ENCODE data around the gene EDN1. TPM values are rescaled to one million over a fixed set of nuclear protein-coding genes. Genes with fewer than 3 reads are reported as not detected.

The EDN1 gene
- total and polyA plus RNA-seq, 2 of the 13 experiments (the other 11 are each of a cell fraction or from before 2014, with no cell fraction given), result 0.15 to 1.2 TPM

DNA sequence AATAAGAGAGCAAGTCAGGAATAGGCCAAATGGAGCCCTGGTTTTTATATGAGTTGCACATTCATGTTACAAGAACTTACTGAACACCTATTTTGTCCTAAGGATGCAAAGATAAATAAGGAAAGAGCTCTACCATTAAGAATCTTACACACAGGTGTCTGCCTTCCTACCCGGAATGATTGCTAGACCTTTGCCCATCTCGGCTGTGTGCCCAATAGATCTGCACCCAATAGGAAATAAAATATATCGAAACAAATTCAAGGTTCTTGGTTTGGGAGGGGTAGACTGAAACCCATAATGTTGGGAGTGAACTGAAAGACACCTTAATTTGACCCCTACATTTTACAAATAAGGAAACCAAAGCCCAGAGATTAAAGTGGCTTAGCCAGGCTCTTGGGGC is 48.9 kb downstream of the EDN1 start:
- no peak for DNase-seq (ENCODE audit: low spot score)
- peaks cover 78% of the 10 kb centered on the region for H3K4me1 ChIP-seq (ENCODE audit: insufficient read depth, low read length)
- TF ChIP-seq ZNF136 (CRISPR knock-in tag; IDR thresholded peaks at IDR 0.05; ENCODE audit: low read depth), result no peak
- TF ChIP-seq ZNF720 (CRISPR knock-in tag; IDR thresholded peaks at IDR 0.05), result no peak
- no peak for TF ChIP-seq SKI (IDR thresholded peaks at IDR 0.05; ENCODE audit: partially characterized antibody)
- TF ChIP-seq ZNF256 (CRISPR knock-in tag; conservative IDR thresholded peaks at IDR 0.05), result no peak
- TF ChIP-seq, protein P1, sequence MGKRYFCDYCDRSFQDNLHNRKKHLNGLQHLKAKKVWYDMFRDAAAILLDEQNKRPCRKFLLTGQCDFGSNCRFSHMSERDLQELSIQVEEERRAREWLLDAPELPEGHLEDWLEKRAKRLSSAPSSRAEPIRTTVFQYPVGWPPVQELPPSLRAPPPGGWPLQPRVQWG (CRISPR knock-in tag; IDR thresholded peaks at IDR 0.05; ENCODE audit: borderline replicate concordance, low read depth), result no peak
- no peak for TF ChIP-seq MYC (CRISPR knock-in tag; IDR thresholded peaks at IDR 0.05; ENCODE audit: borderline replicate concordance)
- no peak for TF ChIP-seq WIZ (CRISPR knock-in tag; IDR thresholded peaks at IDR 0.05)
- no peak for TF ChIP-seq ZNF629 (CRISPR knock-in tag; conservative IDR thresholded peaks at IDR 0.05)
- TF ChIP-seq ELF1 (CRISPR knock-in tag; IDR thresholded peaks at IDR 0.05), result no peak
- no peak for TF ChIP-seq ZNF570 (CRISPR knock-in tag; IDR thresholded peaks at IDR 0.05; ENCODE audit: borderline replicate concordance)
- TF ChIP-seq HNF4G (IDR thresholded peaks at IDR 0.05; ENCODE audit: borderline replicate concordance, low read depth, low read length), result no peak
- no peak for TF ChIP-seq HNF4G (CRISPR knock-in tag; IDR thresholded peaks at IDR 0.05; ENCODE audit: borderline replicate concordance, low read depth)
- no peak for TF ChIP-seq ZSCAN29 (CRISPR knock-in tag; conservative IDR thresholded peaks at IDR 0.05)
- no peak for TF ChIP-seq DR1 (CRISPR knock-in tag; IDR thresholded peaks at IDR 0.05)
- TF ChIP-seq, protein P2, sequence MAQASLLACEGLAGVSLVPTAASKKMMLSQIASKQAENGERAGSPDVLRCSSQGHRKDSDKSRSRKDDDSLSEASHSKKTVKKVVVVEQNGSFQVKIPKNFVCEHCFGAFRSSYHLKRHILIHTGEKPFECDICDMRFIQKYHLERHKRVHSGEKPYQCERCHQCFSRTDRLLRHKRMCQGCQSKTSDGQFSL (CRISPR knock-in tag; IDR thresholded peaks at IDR 0.05), result no peak
- TF ChIP-seq POLR2A (IDR thresholded peaks at IDR 0.05; ENCODE audit: insufficient read depth in 1 of 2, low read depth in 2 of 2, low read length in 2 of 2), result no peak
- TF ChIP-seq, protein P3, sequence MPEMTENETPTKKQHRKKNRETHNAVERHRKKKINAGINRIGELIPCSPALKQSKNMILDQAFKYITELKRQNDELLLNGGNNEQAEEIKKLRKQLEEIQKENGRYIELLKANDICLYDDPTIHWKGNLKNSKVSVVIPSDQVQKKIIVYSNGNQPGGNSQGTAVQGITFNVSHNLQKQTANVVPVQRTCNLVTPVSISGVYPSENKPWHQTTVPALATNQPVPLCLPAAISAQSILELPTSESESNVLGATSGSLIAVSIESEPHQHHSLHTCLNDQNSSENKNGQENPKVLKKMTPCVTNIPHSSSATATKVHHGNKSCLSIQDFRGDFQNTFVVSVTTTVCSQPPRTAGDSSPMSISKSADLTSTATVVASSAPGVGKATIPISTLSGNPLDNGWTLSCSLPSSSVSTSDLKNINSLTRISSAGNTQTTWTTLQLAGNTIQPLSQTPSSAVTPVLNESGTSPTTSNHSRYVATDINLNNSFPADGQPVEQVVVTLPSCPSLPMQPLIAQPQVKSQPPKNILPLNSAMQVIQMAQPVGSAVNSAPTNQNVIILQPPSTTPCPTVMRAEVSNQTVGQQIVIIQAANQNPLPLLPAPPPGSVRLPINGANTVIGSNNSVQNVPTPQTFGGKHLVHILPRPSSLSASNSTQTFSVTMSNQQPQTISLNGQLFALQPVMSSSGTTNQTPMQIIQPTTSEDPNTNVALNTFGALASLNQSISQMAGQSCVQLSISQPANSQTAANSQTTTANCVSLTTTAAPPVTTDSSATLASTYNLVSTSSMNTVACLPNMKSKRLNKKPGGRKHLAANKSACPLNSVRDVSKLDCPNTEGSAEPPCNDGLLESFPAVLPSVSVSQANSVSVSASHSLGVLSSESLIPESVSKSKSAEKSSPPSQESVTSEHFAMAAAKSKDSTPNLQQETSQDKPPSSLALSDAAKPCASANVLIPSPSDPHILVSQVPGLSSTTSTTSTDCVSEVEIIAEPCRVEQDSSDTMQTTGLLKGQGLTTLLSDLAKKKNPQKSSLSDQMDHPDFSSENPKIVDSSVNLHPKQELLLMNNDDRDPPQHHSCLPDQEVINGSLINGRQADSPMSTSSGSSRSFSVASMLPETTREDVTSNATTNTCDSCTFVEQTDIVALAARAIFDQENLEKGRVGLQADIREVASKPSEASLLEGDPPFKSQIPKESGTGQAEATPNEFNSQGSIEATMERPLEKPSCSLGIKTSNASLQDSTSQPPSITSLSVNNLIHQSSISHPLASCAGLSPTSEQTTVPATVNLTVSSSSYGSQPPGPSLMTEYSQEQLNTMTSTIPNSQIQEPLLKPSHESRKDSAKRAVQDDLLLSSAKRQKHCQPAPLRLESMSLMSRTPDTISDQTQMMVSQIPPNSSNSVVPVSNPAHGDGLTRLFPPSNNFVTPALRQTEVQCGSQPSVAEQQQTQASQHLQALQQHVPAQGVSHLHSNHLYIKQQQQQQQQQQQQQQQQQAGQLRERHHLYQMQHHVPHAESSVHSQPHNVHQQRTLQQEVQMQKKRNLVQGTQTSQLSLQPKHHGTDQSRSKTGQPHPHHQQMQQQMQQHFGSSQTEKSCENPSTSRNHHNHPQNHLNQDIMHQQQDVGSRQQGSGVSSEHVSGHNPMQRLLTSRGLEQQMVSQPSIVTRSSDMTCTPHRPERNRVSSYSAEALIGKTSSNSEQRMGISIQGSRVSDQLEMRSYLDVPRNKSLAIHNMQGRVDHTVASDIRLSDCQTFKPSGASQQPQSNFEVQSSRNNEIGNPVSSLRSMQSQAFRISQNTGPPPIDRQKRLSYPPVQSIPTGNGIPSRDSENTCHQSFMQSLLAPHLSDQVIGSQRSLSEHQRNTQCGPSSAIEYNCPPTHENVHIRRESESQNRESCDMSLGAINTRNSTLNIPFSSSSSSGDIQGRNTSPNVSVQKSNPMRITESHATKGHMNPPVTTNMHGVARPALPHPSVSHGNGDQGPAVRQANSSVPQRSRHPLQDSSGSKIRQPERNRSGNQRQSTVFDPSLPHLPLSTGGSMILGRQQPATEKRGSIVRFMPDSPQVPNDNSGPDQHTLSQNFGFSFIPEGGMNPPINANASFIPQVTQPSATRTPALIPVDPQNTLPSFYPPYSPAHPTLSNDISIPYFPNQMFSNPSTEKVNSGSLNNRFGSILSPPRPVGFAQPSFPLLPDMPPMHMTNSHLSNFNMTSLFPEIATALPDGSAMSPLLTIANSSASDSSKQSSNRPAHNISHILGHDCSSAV (CRISPR knock-in tag; IDR thresholded peaks at IDR 0.05; ENCODE audit: borderline replicate concordance), result no peak
- no peak for TF ChIP-seq STAG1 (CRISPR knock-in tag; IDR thresholded peaks at IDR 0.05)
- H3K79me2 ChIP-seq (ENCODE audit: insufficient read depth, low read length), result no peaks in the 10 kb centered on the region
- H4K20me1 ChIP-seq (ENCODE audit: insufficient read depth, low read length), result no peaks in the 10 kb centered on the region
- no peak for FAIRE-seq
- no peaks in the 10 kb centered on the region for H3K36me3 ChIP-seq (replicated peaks in 1 of 2; ENCODE audit: control insufficient read depth in 1 of 2, insufficient read depth in 2 of 2, low read length in 2 of 2)
- POLR2A ChIA-PET, result no interaction called here
- H2AFZ ChIP-seq (ENCODE audit: low read length), result no peak overlapping the region
- no peak overlapping the region for H3K4me2 ChIP-seq (ENCODE audit: low read depth, low read length)
- CTCF ChIA-PET (ENCODE audit: low intra/inter-chr PET ratio, low total read pairs), result no interaction called here
- no TSS peak for BruUV-seq (replicated peaks)
- WGBS (ENCODE audit: low lambda C conversion rate), result 81% methylated on average over 3 of the region's 3 CpGs
- intact Hi-C loops (cut with micrococcal nuclease; ENCODE audit: unreplicated experiment) (no loop called here), in situ Hi-C loops (cut with HindIII; ENCODE audit: extremely low pct_ligation_motif_present, low pct_unique_long_range_greater_than_20kb) (no loop called here)
- H3K9me3 ChIP-seq (ENCODE audit: low read length), result no peaks in the 10 kb centered on the region
- no peak for ATAC-seq
- H3K4me3 ChIP-seq (replicated peaks in 1 of 3; ENCODE audit: insufficient read depth in 1 of 3, low read depth in 2 of 3, low read length in 3 of 3), result no peak overlapping the region
- no peaks in the 10 kb centered on the region for H3K27me3 ChIP-seq (ENCODE audit: control insufficient read depth in 1 of 2, insufficient read depth in 2 of 2, low read length in 2 of 2)
- H3K27ac ChIP-seq (ENCODE audit: extremely low read length, insufficient read depth, low read length), result no peak overlapping the region
- H3K9ac ChIP-seq (ENCODE audit: insufficient read depth, low read depth, low read length), result peak overlapping the region; percentile 7; the same call in 1 of the 2 replicates
